Lower leg skin (tissue), 3 donors: ENCODE measurements around the gene AMFR.

Experiments
- CTCF ChIP-seq, 3 donors: fragments of 450-650 bp; IDR thresholded peaks; one replicate each; pipeline ENCODE4 v1.5.1; 2016; ENCODE audit warnings: antibody characterized with exemption in 3 of 3, mild to moderate bottlenecking in 3 of 3, moderate library complexity in 2 of 3
- POLR2A ChIP-seq, 2 donors: fragments of 450-650 bp; IDR thresholded peaks; one replicate each; pipeline ENCODE4 v1.6.1; 2016 to 2017; ENCODE audit warnings: antibody characterized with exemption in 2 of 2, mild to moderate bottlenecking in 1 of 2, moderate library complexity in 1 of 2

GRCh38 chr16:56373003-56373402 is 52.3 kb downstream of the AMFR start:
- TF ChIP-seq POLR2A (IDR thresholded peaks at IDR 0.05) (no peak), CTCF (IDR thresholded peaks at IDR 0.05) (no peak)
